A549 treated with Hydrocortisone at 1 μM for 4 hours (cell line): ENCODE data around the gene RPL22L1. TPM values are rescaled to one million over a fixed set of nuclear protein-coding genes. Genes with fewer than 3 reads are reported as not detected.

ENCODE experiments used
- total RNA-seq: library from RNA; stranded (reverse); fragments of 200-300 nt; extraction: Qiagen RNA extraction; gene quantifications from 5 replicates; pipeline ENCODE4 v1.2.3, GENCODE V29; 2022

RPL22L1 gene
- 204 to 312 TPM (median 276 TPM) in 5 replicates for total RNA-seq

DNA sequence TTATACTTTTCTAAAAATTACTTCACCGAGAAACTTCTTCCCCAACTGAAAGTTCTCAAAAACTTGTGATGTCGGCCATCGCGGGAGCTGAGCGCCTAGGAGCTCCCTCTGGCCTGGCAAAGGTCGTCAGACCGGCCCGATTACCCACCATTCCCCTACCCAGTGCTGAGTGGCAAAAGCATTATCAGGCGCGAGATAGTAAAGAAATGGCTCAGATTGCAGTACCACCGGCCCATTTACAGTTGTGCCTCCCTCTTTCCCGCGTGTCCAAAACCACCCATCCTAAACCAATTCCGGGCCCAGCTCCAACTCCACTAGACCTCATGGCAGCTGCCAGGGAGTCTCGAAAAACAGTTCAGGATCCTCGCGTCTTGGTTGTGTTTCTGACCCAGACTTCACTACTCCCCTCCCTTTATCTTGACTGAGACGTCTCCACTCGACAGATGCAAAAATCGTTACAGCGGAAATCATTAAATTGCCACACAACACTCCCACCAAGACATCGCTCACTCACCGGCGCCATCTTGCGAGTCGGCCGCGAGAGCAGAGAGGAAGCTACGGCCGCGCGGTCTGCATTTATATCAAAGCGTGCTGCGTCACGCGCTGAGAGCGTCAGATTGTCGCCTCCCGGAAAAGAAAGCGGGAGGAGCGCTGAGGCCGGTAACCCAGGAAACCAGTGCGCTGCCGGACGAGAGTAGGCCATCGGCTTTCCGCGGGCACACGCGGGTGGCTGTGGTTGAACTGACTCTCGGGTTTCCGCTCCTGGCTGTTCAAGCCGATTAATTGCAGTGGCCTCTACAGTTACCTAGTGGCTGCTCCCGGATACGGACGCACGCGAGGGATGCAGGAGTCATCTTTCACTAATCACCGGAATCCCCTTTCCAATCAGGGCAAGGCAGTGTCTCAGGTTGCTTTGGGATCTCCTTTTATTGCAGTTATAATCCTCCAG is at the start of gene RPL22L1:
Gene RPL22L1 (minus strand): TSS at position 551 of the 949 bp plus-strand sequence. CDS start 28 bp downstream, at position 523.

DNA sequence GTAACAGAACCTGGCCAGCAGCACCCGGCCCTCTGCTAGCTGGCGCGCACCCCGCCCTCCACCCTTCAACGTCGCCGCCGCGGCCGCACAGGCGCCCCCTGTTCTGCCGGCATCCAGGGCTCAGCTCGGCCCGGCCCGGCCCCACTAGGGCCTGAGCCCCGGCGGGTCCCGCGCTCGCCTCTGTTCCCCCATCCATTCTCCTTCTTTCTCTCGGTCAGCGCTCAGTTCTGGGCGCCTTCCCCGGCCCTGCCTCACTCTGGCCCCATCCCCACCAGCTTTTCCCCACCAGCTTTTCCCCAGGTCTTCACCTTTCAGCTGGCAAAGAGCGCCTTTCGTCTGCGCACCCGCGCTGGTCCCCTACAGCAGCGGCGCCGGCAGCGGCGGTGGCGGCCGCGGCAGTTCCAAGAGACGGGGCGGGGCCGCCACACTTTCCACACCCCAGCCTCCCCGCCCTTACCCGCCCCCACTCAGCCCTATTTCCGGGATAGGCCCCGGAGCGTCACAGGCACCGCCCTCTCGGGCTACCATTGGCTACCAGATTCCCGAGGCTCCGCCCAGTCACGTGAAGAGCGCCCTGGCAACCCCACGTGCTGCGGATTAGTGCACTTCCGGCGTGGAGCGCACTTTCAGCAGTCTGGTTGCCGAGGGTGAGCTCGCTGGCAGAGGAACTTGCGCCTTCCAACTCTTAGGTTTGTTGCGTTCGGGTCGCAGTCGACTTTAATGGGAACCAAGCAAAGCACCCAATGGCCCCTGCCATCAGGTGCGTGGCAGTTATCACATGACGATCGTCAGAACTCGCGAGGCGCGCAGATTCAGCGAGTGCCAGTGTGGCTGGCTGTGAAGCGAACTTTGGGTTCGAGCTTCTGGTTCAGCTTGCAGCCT is 38.5 kb upstream of the RPL22L1 start, which contains the start of gene EIF5A2:
Gene EIF5A2 (minus strand): TSS at position 403 of the 882 bp plus-strand sequence. CDS start 831 bp downstream, outside the sequence.

Other genes starting within 250 kb of the RPL22L1 start
- gene EIF5A2, start 38.4 kb upstream of the RPL22L1 start, total RNA-seq: 10.8 to 17.2 TPM (median 14.6 TPM) in 5 replicates
- gene SLC2A2, start 156.5 kb upstream of the RPL22L1 start, total RNA-seq: not detected in 5 replicates